Osteocyte (in vitro differentiated cells): ENCODE results near the gene TRERF1. TPM values are rescaled to one million over a fixed set of nuclear protein-coding genes. Genes with fewer than 3 reads are reported as not detected.

Experiments used
- DNase-seq: peaks from one replicate; pipeline ENCODE4 v3.0.0; 2021; ENCODE audit warnings: mixed read lengths; ENCODE audit not compliant: unreplicated experiment; ENCODE audit errors: extremely low spot score
- H3K27ac Mint-ChIP-seq: one replicate; pipeline ENCODE4 v1.8.0; 2021; ENCODE audit warnings: mild to moderate bottlenecking, mixed read lengths; ENCODE audit not compliant: unreplicated experiment
- H3K27me3 Mint-ChIP-seq: one replicate; pipeline ENCODE4 v1.8.0; 2021; ENCODE audit warnings: mixed read lengths; ENCODE audit not compliant: unreplicated experiment
- H3K36me3 Mint-ChIP-seq: one replicate; pipeline ENCODE4 v1.8.0; 2021; ENCODE audit warnings: mixed read lengths; ENCODE audit not compliant: unreplicated experiment
- H3K4me1 Mint-ChIP-seq: one replicate; pipeline ENCODE4 v1.8.0; 2021; ENCODE audit warnings: mixed read lengths; ENCODE audit not compliant: unreplicated experiment
- H3K4me3 Mint-ChIP-seq: one replicate; pipeline ENCODE4 v1.8.0; 2021; ENCODE audit warnings: mild to moderate bottlenecking, moderate library complexity, mixed read lengths; ENCODE audit not compliant: unreplicated experiment
- H3K9me3 Mint-ChIP-seq: one replicate; pipeline ENCODE4 v1.8.0; 2021; ENCODE audit warnings: mixed read lengths; ENCODE audit not compliant: unreplicated experiment
- total RNA-seq: library from RNA; stranded (reverse); gene quantifications from 2 replicates; pipeline ENCODE4 v1.2.1, GENCODE V29; 2021
- TF ChIP-seq, protein P1 (sequence below): fragments of 200-600 bp; sonication (generic); IDR thresholded peaks from 2 replicates; pipeline ENCODE4 v1.5.0; 2021; ENCODE audit warnings: antibody characterized with exemption, mild to moderate bottlenecking, moderate library complexity

TRERF1 gene
- total RNA-seq, 1 donor from 2014 or later: 6.4 TPM

DNA sequence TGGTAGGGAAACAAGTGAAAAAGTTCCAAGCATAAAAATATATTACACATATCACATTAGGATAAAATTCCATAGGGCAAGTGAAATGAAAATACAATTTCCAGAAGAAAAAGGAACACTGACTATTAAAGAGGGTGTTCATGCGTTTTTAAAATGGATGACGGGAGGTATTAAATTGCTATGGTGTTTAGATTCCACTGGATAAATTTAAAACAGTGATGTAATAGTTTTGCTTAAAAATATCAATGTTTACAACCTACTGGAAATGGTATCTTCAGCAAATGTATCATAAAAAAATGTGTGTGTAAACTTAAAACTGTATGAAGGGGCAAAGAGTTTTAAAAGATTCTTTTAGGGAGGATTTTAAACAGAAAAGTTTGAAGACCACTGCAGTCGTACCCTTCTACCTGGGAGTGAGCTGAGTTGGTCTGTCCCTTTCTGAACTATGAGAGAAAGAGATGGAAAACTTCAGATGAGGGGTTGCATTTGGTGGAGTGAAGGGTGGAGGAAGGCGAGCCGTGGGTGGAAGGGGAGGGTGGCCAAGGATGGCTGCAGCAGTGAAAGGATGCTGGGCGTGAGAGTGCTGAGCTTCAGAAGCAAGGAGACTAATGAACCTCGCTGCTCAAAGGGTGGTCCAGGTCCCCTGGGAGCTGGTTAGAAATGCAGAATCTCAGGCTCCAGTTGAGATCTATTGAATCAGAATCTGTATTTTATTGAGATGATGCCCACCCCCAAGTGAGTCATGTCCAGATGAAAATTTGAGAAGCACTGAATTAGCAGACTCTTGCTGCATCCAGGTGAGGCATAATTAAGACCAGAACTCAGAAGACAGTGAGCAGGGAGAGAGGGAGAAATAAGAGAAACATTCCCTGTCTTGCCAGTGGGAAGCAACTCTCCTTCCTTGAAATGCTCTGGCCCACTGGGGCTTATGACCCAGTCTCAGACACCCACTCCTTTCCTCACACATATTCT, 179.6 kb downstream of the TRERF1 start:
- no peak overlapping the region for H3K4me3 Mint-ChIP-seq
- DNase-seq: no peak
- H3K27ac Mint-ChIP-seq: no peak overlapping the region
- no peaks in the 10 kb centered on the region for H3K27me3 Mint-ChIP-seq
- H3K9me3 Mint-ChIP-seq: no peaks in the 10 kb centered on the region
- TF ChIP-seq, protein P1, sequence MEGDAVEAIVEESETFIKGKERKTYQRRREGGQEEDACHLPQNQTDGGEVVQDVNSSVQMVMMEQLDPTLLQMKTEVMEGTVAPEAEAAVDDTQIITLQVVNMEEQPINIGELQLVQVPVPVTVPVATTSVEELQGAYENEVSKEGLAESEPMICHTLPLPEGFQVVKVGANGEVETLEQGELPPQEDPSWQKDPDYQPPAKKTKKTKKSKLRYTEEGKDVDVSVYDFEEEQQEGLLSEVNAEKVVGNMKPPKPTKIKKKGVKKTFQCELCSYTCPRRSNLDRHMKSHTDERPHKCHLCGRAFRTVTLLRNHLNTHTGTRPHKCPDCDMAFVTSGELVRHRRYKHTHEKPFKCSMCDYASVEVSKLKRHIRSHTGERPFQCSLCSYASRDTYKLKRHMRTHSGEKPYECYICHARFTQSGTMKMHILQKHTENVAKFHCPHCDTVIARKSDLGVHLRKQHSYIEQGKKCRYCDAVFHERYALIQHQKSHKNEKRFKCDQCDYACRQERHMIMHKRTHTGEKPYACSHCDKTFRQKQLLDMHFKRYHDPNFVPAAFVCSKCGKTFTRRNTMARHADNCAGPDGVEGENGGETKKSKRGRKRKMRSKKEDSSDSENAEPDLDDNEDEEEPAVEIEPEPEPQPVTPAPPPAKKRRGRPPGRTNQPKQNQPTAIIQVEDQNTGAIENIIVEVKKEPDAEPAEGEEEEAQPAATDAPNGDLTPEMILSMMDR: no peak
- H3K4me1 Mint-ChIP-seq: peaks cover 19% of the 10 kb centered on the region
- H3K36me3 Mint-ChIP-seq: peaks cover 9% of the 10 kb centered on the region

- H3K27me3 Mint-ChIP-seq: no peaks in the 10 kb centered on the region
- no peak overlapping the region for H3K4me3 Mint-ChIP-seq
- H3K9me3 Mint-ChIP-seq: no peaks in the 10 kb centered on the region
- peaks cover 9% of the 10 kb centered on the region for H3K36me3 Mint-ChIP-seq
- no peaks in the 10 kb centered on the region for H3K4me1 Mint-ChIP-seq
- no peak for DNase-seq
- TF ChIP-seq, protein P1: no peak
- H3K27ac Mint-ChIP-seq: no peak overlapping the region
Observed at GRCh38 chr6:42269974-42270510, 181.7 kb downstream of the TRERF1 start.

DNA sequence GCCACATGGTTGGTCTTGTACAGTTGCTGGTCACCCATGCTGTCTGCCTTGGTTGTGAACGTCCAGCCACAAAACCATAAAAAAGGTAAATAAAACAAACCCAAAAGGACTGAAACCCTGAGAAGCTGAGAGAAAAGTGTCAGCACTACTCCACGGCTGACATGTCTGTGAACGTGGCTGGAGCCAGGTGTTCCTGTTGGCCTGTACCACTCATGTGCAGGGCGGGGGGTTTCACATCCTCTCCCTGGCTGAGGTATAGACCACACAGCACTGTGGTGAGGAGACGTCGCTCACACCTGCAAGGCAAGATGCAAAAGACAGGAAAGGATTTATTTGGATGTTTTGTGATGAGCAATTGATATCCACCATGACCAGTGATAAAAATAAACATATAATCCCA, 182.2 kb downstream of the TRERF1 start:
- no peak for DNase-seq
- H3K4me1 Mint-ChIP-seq: no peaks in the 10 kb centered on the region
- H3K4me3 Mint-ChIP-seq: no peak overlapping the region
- no peak overlapping the region for H3K27ac Mint-ChIP-seq
- H3K9me3 Mint-ChIP-seq: no peaks in the 10 kb centered on the region
- H3K27me3 Mint-ChIP-seq: no peaks in the 10 kb centered on the region
- TF ChIP-seq, protein P1: no peak
- peaks cover 9% of the 10 kb centered on the region for H3K36me3 Mint-ChIP-seq

DNA sequence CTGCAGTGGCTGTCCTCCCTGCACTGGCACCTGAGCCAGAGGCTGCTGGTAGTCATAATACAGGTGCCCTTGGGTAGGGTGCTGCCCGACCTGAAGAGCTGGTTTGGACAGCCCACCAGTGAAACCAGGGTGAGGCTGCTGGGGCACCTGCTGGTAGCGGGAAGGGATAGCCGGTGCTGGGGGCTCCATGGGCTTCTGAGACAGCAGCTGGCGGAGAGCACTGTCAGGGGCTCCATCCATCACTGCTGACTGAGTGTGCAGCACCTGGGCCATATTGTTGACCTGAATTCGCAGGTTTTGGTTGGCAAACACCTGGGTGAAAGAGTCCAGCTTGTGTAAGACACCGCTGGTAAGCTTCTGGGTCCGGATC, 182.9 kb downstream of the TRERF1 start:
- H3K27me3 Mint-ChIP-seq: no peaks in the 10 kb centered on the region
- H3K4me1 Mint-ChIP-seq: no peaks in the 10 kb centered on the region
- H3K9me3 Mint-ChIP-seq: no peaks in the 10 kb centered on the region
- H3K27ac Mint-ChIP-seq: no peak overlapping the region
- H3K36me3 Mint-ChIP-seq: peaks cover 9% of the 10 kb centered on the region
- no peak overlapping the region for H3K4me3 Mint-ChIP-seq
- DNase-seq: no peak
- TF ChIP-seq, protein P1: no peak
